Measurements from ENCODE around the gene WDR86. TPM values are rescaled to one million over a fixed set of nuclear protein-coding genes. Genes with fewer than 3 reads are reported as not detected.

WDR86 gene
- polyA plus RNA-seq, 1 experiment: 0.04 TPM

DNA sequence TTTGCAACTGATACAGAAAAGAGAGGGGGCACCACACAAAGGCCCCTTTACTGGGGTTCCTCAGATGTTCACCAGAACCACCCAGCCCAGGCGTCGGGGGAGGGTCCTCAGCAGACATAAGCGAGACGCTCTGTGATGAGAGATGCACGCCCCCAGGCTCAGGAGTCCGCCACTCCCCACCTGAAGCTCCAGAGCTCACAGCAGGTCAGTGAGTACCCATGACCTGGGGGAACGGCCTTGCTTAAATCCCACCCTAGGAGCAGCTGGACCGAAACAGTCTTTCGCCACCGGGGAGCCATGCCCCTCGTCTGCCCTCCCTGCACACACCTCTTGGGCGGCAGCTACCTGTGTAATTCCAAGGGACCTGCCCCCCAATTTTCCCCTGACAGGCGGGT is 27.3 kb upstream of the WDR86 start:
- peaks cover 13% of the 10 kb centered on the region for H3K27me3 ChIP-seq (ENCODE audit: control insufficient read depth, insufficient read depth, low read length)
- ChIA-PET POLR2A (no interaction called here), CTCF (interaction anchor here (0.7 to 4.1 kb wide), 7 partner anchors 9 to 323 kb away, joined by 3 to 37 read pairs (median 7); partner anchors contain the start of gene WDR86)
- no peaks in the 10 kb centered on the region for H3K36me3 ChIP-seq (ENCODE audit: control insufficient read depth, insufficient read depth, low read length)
- DNase-seq (ENCODE audit: low read depth): no peak
- H3K4me3 ChIP-seq (ENCODE audit: low read depth, low read length): no peak overlapping the region
- no peak for TF ChIP-seq CTCF (IDR thresholded peaks at IDR 0.05; ENCODE audit: insufficient read depth, low read depth, low read length)

DNA sequence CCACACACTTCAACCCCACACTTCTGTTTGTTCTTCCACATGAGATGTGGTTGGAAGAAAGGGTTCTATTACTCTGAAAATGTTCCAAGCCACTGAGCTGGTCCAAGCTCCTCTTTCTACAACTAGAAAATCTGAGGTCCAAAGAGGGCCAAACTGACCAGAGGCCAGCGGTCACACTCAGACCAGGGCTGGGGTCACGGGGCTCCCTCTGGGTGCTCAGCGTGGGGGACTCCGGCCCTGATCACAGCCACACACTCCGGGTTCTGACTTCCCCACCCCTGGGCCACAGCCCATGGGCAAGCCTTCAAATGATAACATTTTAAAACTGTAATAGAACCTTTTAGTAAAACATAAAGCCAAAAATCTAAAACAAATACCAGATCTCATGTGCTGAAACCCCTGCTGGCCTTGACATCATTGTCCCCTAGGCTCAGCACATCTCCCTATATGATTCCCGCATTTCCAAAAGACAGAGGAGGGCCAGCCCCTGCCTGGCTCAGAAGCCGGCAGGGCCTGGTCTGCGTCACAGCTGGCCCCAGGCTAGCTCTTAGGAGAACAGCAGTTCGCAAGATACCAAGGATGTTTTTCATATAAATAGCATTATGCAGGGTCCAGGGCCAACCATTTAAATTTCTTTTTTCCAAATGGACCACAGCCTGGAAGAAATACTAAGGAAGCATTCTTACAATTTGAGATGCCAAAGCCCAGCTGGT is 26.8 kb upstream of the WDR86 start:
- POLR2A ChIA-PET: no interaction called here
- CTCF ChIA-PET: interaction anchor here (0.6 to 4.1 kb wide), 9 partner anchors 8 to 122 kb away, joined by 3 to 37 read pairs (median 4); partner anchors contain the start of gene WDR86
- Histone ChIP-seq H3K27me3 (ENCODE audit: control insufficient read depth, insufficient read depth, low read length) (peaks cover 13% of the 10 kb centered on the region), H3K36me3 (ENCODE audit: control insufficient read depth, insufficient read depth, low read length) (no peaks in the 10 kb centered on the region), H3K4me3 (ENCODE audit: low read depth, low read length) (no peak overlapping the region)
- no peak for TF ChIP-seq CTCF (IDR thresholded peaks at IDR 0.05; ENCODE audit: insufficient read depth, low read depth, low read length)
- DNase-seq (ENCODE audit: low read depth): peak; percentile 33

GRCh38 chr7:151435971-151436370 is 26.1 kb upstream of the WDR86 start:
- no peak for DNase-seq (ENCODE audit: low read depth)
- Histone ChIP-seq H3K27me3 (ENCODE audit: control insufficient read depth, insufficient read depth, low read length) (peaks cover 13% of the 10 kb centered on the region), H3K4me3 (ENCODE audit: low read depth, low read length) (no peak overlapping the region), H3K36me3 (ENCODE audit: control insufficient read depth, insufficient read depth, low read length) (no peaks in the 10 kb centered on the region)
- ChIA-PET POLR2A (no interaction called here), CTCF (interaction anchor here (0.8 to 4.1 kb wide), 3 partner anchors 12 to 69 kb away, joined by 3 to 37 read pairs (median 11); no protein-coding TSS in a partner anchor)
- no peak for TF ChIP-seq CTCF (IDR thresholded peaks at IDR 0.05; ENCODE audit: insufficient read depth, low read depth, low read length)

DNA sequence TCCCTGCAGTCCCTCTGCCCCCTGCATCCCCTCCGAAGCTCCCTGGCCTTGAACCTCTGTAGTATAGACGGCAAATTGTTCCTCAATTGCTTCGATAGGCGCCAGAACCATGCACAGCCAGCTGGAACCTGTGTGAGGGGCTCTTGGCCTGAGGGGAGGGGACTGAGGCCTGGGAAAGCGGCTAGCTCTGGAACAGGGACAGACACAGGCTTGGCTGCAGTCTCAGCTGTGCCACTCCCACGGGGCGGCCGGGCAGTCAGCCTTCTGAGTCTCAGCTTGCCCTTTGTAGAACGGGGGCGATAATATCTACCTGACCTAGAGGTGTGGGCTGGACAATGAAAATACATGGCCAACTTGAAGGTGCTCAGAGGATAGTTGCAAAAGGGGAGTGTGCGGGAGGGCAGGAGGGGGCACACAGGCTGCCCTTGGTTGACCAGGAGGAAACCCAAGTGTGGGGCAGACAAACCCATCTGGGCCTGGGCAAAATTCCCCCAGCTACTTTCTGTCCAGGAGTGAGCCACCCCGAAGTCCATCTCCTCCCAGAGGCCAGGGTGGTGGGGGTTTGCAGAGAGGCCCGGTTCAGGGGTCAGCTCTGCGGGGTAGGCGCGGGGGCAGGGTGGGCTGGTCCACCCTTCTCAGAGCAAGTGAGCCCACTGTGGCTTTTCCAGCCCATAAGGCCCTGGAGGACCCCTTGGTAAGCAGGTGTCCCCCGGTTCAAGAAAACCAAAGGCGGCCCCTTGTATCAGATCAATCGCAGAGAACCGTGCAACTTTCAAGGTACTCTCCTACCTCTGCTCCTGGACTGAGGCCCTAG is 25.5 kb upstream of the WDR86 start:
- no peak for DNase-seq (ENCODE audit: low read depth)
- TF ChIP-seq CTCF (IDR thresholded peaks at IDR 0.05; ENCODE audit: insufficient read depth, low read depth, low read length): no peak
- CTCF ChIA-PET: interaction anchor here (4.1 kb wide), 1 partner anchor 13 kb away, joined by 37 read pairs; no protein-coding TSS in a partner anchor
- Histone ChIP-seq H3K27me3 (ENCODE audit: control insufficient read depth, insufficient read depth, low read length) (peaks cover 11% of the 10 kb centered on the region), H3K36me3 (ENCODE audit: control insufficient read depth, insufficient read depth, low read length) (no peaks in the 10 kb centered on the region), H3K4me3 (ENCODE audit: low read depth, low read length) (no peak overlapping the region)
- POLR2A ChIA-PET: no interaction called here

DNA sequence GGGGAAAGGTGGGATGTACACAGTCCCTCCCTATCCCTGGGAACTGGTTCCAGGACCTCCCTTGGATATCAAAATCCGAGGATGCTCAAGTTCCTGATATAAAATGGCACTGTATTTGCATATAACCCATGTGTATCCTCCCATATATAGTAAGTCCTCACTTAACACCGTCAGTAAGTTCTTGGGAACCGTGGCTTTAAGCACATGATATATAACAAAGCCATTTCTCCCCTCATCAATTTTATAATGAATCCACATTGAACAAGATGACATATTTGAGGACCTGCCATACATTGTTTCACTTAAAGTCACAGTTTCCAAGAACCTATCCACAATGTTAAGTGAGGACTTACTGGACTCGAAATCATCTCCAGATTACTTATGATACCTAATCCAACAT is 24.7 kb upstream of the WDR86 start:
- peaks cover 8% of the 10 kb centered on the region; the same call in 1 of the 2 replicates for H3K27me3 ChIP-seq (ENCODE audit: control insufficient read depth, insufficient read depth, low read length)
- ChIA-PET CTCF (no interaction called here), POLR2A (no interaction called here)
- no peak overlapping the region for H3K4me3 ChIP-seq (ENCODE audit: low read depth, low read length)
- TF ChIP-seq CTCF (IDR thresholded peaks at IDR 0.05; ENCODE audit: insufficient read depth, low read depth, low read length): no peak
- no peaks in the 10 kb centered on the region for H3K36me3 ChIP-seq (ENCODE audit: control insufficient read depth, insufficient read depth, low read length)
- DNase-seq (ENCODE audit: low read depth): no peak
